ENCODE data around the gene GLT1D1.

Gene GLT1D1

GRCh38 chr12:128916425-128916824 is 63.1 kb downstream of the GLT1D1 start:
- no peak for DNase-seq

GRCh38 chr12:128918481-128919260 is 65.4 kb downstream of the GLT1D1 start:
- DNase-seq = no peak

- DNase-seq = peak; percentile 24
Measured at GRCh38 chr12:128920468-128920867, 67.2 kb downstream of the GLT1D1 start.

- DNase-seq = no peak
Measured at GRCh38 chr12:128928361-128928760, 75.1 kb downstream of the GLT1D1 start.

GRCh38 chr12:128929057-128929456 is 75.8 kb downstream of the GLT1D1 start:
- no peak for DNase-seq

- no peak for DNase-seq
Measured at GRCh38 chr12:128930606-128931005, 77.3 kb downstream of the GLT1D1 start.

GRCh38 chr12:128932521-128932920 is 79.2 kb downstream of the GLT1D1 start:
- no peak for DNase-seq

- DNase-seq = no peak
Measured at GRCh38 chr12:128933039-128933438, 79.8 kb downstream of the GLT1D1 start.

GRCh38 chr12:128933926-128934325 is 80.6 kb downstream of the GLT1D1 start:
- DNase-seq = no peak

- DNase-seq = no peak
Measured at GRCh38 chr12:128938886-128939285, 85.6 kb downstream of the GLT1D1 start.

- no peak for DNase-seq
Measured at GRCh38 chr12:128940090-128940888, 87.0 kb downstream of the GLT1D1 start.

- no peak for DNase-seq
Measured at GRCh38 chr12:128940974-128941373, 87.7 kb downstream of the GLT1D1 start.

GRCh38 chr12:128942960-128943477 is 89.7 kb downstream of the GLT1D1 start:
- DNase-seq = no peak

GRCh38 chr12:128944956-128945355 is 91.7 kb downstream of the GLT1D1 start:
- no peak for DNase-seq

- DNase-seq = no peak
Measured at GRCh38 chr12:128947209-128947608, 93.9 kb downstream of the GLT1D1 start.

GRCh38 chr12:128949086-128949485 is 95.8 kb downstream of the GLT1D1 start:
- no peak for DNase-seq

- DNase-seq = no peak
Measured at GRCh38 chr12:128951448-128951847, 98.2 kb downstream of the GLT1D1 start.

- DNase-seq = no peak
Measured at GRCh38 chr12:128956755-128957154, 103.5 kb downstream of the GLT1D1 start.

GRCh38 chr12:128959901-128960300 is 106.6 kb downstream of the GLT1D1 start:
- DNase-seq = no peak

- DNase-seq = no peak
Measured at GRCh38 chr12:128961308-128961902, 108.1 kb downstream of the GLT1D1 start.

GRCh38 chr12:128961957-128962356 is 108.7 kb downstream of the GLT1D1 start:
- no peak for DNase-seq

- DNase-seq = no peak
Measured at GRCh38 chr12:128966203-128966810, 113.0 kb downstream of the GLT1D1 start.

GRCh38 chr12:128968668-128969067 is 115.4 kb downstream of the GLT1D1 start:
- no peak for DNase-seq

Measured in hematopoietic multipotent progenitor cell treated with erythropoietin and hydrocortisone succinate and interleukin-3 and kit ligand, for 4 days (in vitro differentiated cells).